Activated CD4-positive, alpha-beta T cell treated with anti-CD3 and anti-CD28 coated beads, Interleukin-2, amount 10 ng/mL, durations not matched to agents 7 days and 5 days (primary cell): ENCODE measurements around the gene ALOXE3. TPM values are rescaled to one million over a fixed set of nuclear protein-coding genes. Genes with fewer than 3 reads are reported as not detected.

Experiments
- CTCF ChIA-PET: fragments of 350-600 bp; sonication (Branson Sonifier 250); formaldehyde crosslinking; loops from one replicate; lab custom pipeline; 2021; ENCODE audit warnings: antibody characterized with exemption; lab: Charles Lee
- POLR2A ChIA-PET: fragments of 350-600 bp; sonication (Branson Sonifier 250); formaldehyde crosslinking; loops from one replicate; lab custom pipeline; 2021; ENCODE audit warnings: antibody characterized with exemption; lab: Charles Lee
- DNase-seq: peaks from one replicate; pipeline ENCODE4 v3.0.0-alpha.2; 2020
- H3K27ac Mint-ChIP-seq: one replicate; pipeline ENCODE4 v1.8.0; 2021; ENCODE audit warnings: mild to moderate bottlenecking, moderate library complexity, mixed read lengths
- H3K27me3 Mint-ChIP-seq: one replicate; pipeline ENCODE4 v1.8.0; 2021; ENCODE audit warnings: mixed read lengths
- H3K36me3 Mint-ChIP-seq: one replicate; pipeline ENCODE4 v1.8.0; 2021; ENCODE audit warnings: low read depth, mixed read lengths
- H3K4me1 Mint-ChIP-seq: one replicate; pipeline ENCODE4 v1.8.0; 2021; ENCODE audit warnings: mixed read lengths
- H3K4me3 Mint-ChIP-seq: one replicate; pipeline ENCODE4 v1.8.0; 2021; ENCODE audit warnings: mild to moderate bottlenecking, moderate library complexity, mixed read lengths
- H3K9me3 Mint-ChIP-seq: one replicate; pipeline ENCODE4 v1.8.0; 2021; ENCODE audit warnings: mixed read lengths
- total RNA-seq, 2 experiments: library from RNA; stranded (reverse); gene quantifications; one replicate each; pipeline ENCODE4 v1.2.3, GENCODE V29; 2021

ALOXE3 gene
- total RNA-seq, 2 experiments from 2014 or later: not detected

GRCh38 chr17:8152112-8152775, 33.9 kb upstream of the ALOXE3 start, which contains the start of gene PER1:
Gene PER1, minus strand, starts transcription at chr17:8152404. Its CDS starts 1,698 bp downstream, at chr17:8150706.
- Mint-ChIP-seq H3K27ac (no peak within 1 kb of the TSS), H3K9me3 (no peaks in the 10 kb centered on the region), H3K4me3 (peak within 1 kb of the TSS; percentile 84), H3K36me3 (peaks cover 11% of the 10 kb centered on the region), H3K4me1 (peaks cover 27% of the 10 kb centered on the region), H3K27me3 (no peaks in the 10 kb centered on the region)
- ChIA-PET POLR2A (no interaction called here), CTCF (interaction anchor here (1.0 to 6.7 kb wide), 3 partner anchors 13 to 232 kb away, joined by 3 to 54 read pairs (median 3); no protein-coding TSS in a partner anchor)
- DNase-seq: peak; percentile 86

GRCh38 chr17:8151641-8152111, 33.4 kb upstream of the ALOXE3 start:
- CTCF ChIA-PET: interaction anchor here (1.0 to 6.7 kb wide), 3 partner anchors 12 to 38 kb away, joined by 3 to 54 read pairs (median 5); partner anchors contain the start of gene BORCS6
- peak; percentile 43 for DNase-seq
- Mint-ChIP-seq H3K4me3 (peak overlapping the region; percentile 84), H3K9me3 (no peaks in the 10 kb centered on the region), H3K36me3 (peaks cover 15% of the 10 kb centered on the region), H3K4me1 (peaks cover 27% of the 10 kb centered on the region), H3K27ac (no peak overlapping the region), H3K27me3 (no peaks in the 10 kb centered on the region)
- POLR2A ChIA-PET: interaction anchor here (0.5 kb wide), 1 partner anchor 12 kb away, joined by 3 read pairs; no protein-coding TSS in a partner anchor

GRCh38 chr17:8151120-8151640, 32.9 kb upstream of the ALOXE3 start:
- Mint-ChIP-seq H3K27me3 (no peaks in the 10 kb centered on the region), H3K4me3 (peak overlapping the region; percentile 84), H3K27ac (no peak overlapping the region), H3K4me1 (peaks cover 27% of the 10 kb centered on the region), H3K36me3 (peaks cover 19% of the 10 kb centered on the region), H3K9me3 (no peaks in the 10 kb centered on the region)
- ChIA-PET POLR2A (interaction anchor here (0.5 kb wide), 1 partner anchor 12 kb away, joined by 3 read pairs; no protein-coding TSS in a partner anchor), CTCF (interaction anchor here (0.6 to 6.7 kb wide), 4 partner anchors 12 to 76 kb away, joined by 3 to 54 read pairs (median 4); partner anchors contain the start of gene BORCS6)
- DNase-seq: peak; percentile 92

DNA sequence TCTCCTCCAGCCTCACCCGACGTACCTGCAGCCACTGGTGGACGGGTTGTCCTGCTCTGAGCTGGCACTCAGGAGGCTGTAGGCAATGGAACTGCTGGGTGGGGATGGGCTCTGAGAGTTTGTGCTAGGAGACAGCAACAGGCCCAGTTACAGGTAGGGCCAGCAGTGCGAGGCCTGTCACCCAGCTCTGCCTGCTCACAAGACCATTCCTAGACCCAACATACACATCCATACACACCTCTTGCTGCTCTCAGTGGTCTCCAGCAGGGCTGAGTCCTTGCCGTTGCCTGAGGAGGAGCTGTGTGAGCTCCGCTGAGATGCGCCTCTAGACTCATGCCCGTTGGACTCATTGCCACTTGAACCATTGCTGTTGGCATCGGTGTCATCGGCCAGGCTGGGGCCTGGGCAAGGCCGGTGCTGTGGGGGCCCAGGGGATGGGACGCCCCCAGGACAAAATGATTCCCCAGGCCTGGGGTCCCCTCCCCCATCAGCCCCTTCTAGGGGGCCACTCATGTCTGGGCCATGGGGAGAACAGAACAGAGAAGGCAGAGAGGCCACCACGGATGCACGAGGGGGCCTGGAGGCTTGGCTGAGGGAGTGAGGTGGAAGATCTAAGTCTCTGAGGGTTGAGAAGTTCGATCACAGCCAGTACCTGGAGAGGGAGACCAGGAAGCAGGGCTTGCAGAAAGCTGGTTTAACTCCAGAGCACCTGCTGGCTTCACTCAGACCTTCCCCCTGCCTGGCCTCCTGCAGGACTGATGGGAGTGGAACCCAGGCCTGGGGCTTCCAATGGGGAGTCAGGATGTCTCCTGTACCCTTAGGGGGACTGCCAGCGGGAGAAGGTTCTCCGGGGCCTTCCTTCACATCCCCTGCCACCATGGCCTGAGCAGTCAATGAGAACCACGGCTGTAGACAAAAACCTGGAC, 32.1 kb upstream of the ALOXE3 start:
- Mint-ChIP-seq H3K27ac (no peak overlapping the region), H3K9me3 (no peaks in the 10 kb centered on the region), H3K36me3 (peaks cover 25% of the 10 kb centered on the region), H3K27me3 (no peaks in the 10 kb centered on the region), H3K4me1 (peaks cover 27% of the 10 kb centered on the region), H3K4me3 (peak overlapping the region; percentile 84)
- POLR2A ChIA-PET: no interaction called here
- CTCF ChIA-PET: interaction anchor here (0.6 to 6.7 kb wide), 5 partner anchors 11 to 77 kb away, joined by 3 to 54 read pairs (median 4); partner anchors contain the start of gene BORCS6
- DNase-seq: no peak

DNA sequence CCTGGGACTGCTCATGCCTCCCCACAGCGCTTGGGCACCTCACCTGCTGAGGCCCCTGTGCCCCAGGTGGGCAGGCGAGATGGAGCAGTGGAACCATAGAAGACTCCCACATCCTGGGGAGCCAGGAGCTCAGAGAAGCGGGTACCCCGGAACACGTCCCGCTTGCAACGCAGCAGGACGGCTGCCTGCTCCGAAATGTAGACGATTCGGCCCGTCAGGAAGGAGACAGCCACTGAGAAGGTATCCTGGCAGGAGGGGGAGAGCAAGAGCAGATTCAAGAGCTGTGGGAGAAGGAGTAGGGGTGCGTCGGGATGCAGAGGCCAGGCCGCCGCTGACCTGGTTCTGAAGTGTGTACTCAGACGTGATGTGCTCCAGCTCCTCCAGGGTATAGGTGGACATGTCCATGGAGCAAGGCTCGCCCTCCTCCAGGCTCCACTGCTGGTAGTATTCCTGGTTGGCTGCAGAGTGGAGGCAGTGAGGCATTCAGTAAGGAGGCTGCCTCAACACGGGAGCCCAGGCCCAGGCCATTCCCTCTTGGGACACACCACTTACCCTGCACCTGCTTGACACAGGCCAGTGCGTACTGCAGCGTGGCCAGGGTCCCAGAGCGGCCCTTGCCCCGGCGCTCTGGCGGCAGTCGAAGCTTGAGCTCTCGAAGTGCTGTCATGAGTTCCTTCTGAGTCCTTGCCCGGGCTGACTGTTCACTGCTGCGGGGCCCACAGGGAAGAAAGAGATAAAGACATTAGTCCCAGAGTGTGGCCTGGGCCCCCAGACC, 31.3 kb upstream of the ALOXE3 start:
- H3K4me1 Mint-ChIP-seq: peaks cover 27% of the 10 kb centered on the region

GRCh38 chr17:8148560-8148959, 30.2 kb upstream of the ALOXE3 start:
- no peak for DNase-seq
- H3K27ac Mint-ChIP-seq: no peak overlapping the region
- CTCF ChIA-PET: interaction anchor here (0.8 to 6.7 kb wide), 3 partner anchors 9 to 21 kb away, joined by 3 to 54 read pairs (median 3); no protein-coding TSS in a partner anchor
- no peak overlapping the region for H3K4me3 Mint-ChIP-seq
- H3K9me3 Mint-ChIP-seq: no peaks in the 10 kb centered on the region
- H3K36me3 Mint-ChIP-seq: peaks cover 31% of the 10 kb centered on the region
- POLR2A ChIA-PET: no interaction called here
- H3K27me3 Mint-ChIP-seq: no peaks in the 10 kb centered on the region
- peaks cover 26% of the 10 kb centered on the region for H3K4me1 Mint-ChIP-seq

More for the DNA sequence above, 31.3 kb upstream of the ALOXE3 start:
- ChIA-PET POLR2A (no interaction called here), CTCF (interaction anchor here (1.4 to 6.7 kb wide), 3 partner anchors 10 to 72 kb away, joined by 4 to 54 read pairs (median 4); no protein-coding TSS in a partner anchor)
- Mint-ChIP-seq H3K27ac (peak overlapping the region; percentile 57), H3K9me3 (no peaks in the 10 kb centered on the region), H3K4me3 (no peak overlapping the region), H3K36me3 (peaks cover 26% of the 10 kb centered on the region), H3K27me3 (no peaks in the 10 kb centered on the region)
- no peak for DNase-seq

- peaks cover 31% of the 10 kb centered on the region for H3K36me3 Mint-ChIP-seq
- H3K27ac Mint-ChIP-seq: no peak overlapping the region
- no peaks in the 10 kb centered on the region for H3K27me3 Mint-ChIP-seq
- H3K4me1 Mint-ChIP-seq: peaks cover 19% of the 10 kb centered on the region
- H3K9me3 Mint-ChIP-seq: no peaks in the 10 kb centered on the region
- DNase-seq: no peak
- no peak overlapping the region for H3K4me3 Mint-ChIP-seq
- CTCF ChIA-PET: interaction anchor here (0.8 to 6.7 kb wide), 5 partner anchors 8 to 136 kb away, joined by 3 to 54 read pairs (median 4); no protein-coding TSS in a partner anchor
- POLR2A ChIA-PET: no interaction called here
These were observed 29.6 kb upstream of the ALOXE3 start for GRCh38 chr17:8147805-8148404.

DNA sequence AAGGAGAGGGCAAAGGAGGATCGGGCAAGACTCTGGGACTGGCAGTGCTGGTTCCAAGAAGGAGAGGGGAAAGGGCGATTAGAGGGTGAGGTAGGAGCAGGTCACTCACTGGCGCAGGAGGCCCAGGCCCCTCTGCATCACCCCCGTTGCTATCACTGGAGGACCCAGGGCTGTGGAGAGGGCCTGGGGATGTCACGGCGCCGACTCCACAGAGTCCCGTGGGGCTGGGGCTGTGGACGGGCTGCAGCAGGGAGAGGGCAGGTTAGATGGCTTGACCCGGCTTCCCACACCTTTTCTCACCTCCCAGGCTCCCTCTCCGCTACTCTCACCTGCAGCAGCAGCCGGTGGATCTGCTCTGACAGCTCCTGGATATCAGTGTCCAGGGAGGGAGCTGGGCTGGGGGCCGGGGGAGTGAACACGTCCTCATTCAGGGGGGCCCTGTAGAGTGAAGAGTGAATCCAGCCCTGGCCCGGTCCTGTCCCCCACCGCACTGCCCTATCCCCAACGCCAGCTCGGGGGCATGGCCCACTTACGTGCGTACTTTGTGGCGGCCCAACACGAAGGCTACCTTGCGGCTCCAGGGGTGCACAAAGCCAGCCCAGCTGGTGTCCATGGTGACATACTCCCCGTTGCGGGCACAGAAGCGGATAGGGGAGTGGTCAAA, 29.0 kb upstream of the ALOXE3 start:
- Mint-ChIP-seq H3K4me1 (peaks cover 13% of the 10 kb centered on the region), H3K4me3 (no peak overlapping the region), H3K36me3 (peaks cover 31% of the 10 kb centered on the region), H3K27me3 (no peaks in the 10 kb centered on the region), H3K9me3 (no peaks in the 10 kb centered on the region), H3K27ac (no peak overlapping the region)
- ChIA-PET POLR2A (no interaction called here), CTCF (interaction anchor here (1.0 to 6.7 kb wide), 3 partner anchors 8 to 136 kb away, joined by 4 to 54 read pairs (median 9); no protein-coding TSS in a partner anchor)
- no peak for DNase-seq

- Mint-ChIP-seq H3K4me3 (no peak overlapping the region), H3K27ac (no peak overlapping the region), H3K36me3 (peaks cover 36% of the 10 kb centered on the region), H3K9me3 (no peaks in the 10 kb centered on the region), H3K4me1 (peaks cover 9% of the 10 kb centered on the region), H3K27me3 (no peaks in the 10 kb centered on the region)
- ChIA-PET CTCF (interaction anchor here (1.0 to 6.7 kb wide), 4 partner anchors 7 to 137 kb away, joined by 4 to 54 read pairs (median 7); no protein-coding TSS in a partner anchor), POLR2A (no interaction called here)
- no peak for DNase-seq
These were observed 28.2 kb upstream of the ALOXE3 start for GRCh38 chr17:8146381-8147140.

DNA sequence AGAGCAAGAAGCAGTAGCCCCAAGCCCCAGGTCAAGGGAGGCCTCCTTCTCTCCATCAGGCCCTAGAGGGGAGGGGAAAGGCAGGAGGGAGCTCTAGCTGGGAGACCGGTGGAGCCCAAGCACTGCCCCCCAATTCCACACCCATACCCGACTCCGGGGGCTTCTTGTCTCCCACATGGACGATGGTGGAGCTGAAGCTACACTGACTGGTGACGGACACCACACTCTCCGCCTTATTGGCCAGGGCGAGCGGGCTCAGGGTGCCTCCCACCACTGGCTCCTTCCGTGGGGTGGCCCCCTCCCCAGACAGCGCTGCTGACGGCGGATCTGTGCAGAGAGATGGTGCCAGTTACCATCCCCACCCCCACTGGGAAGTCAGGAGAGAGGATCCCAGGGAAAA, 27.5 kb upstream of the ALOXE3 start:
- ChIA-PET CTCF (interaction anchor here (1.1 to 2.2 kb wide), 3 partner anchors 10 to 24 kb away, joined by 3 to 9 read pairs (median 5); no protein-coding TSS in a partner anchor), POLR2A (no interaction called here)
- Mint-ChIP-seq H3K4me3 (no peak overlapping the region), H3K36me3 (peaks cover 42% of the 10 kb centered on the region), H3K4me1 (peaks cover 6% of the 10 kb centered on the region), H3K9me3 (no peaks in the 10 kb centered on the region), H3K27me3 (no peaks in the 10 kb centered on the region), H3K27ac (peak overlapping the region; percentile 25)
- no peak for DNase-seq
